ENCODE results near the gene CASP2.
"Not testable (repeated sequence)": the region's sequence is repeated elsewhere in the genome, so short reads cannot be mapped to it uniquely, and the experiment has no call there.

Gene CASP2

DNA sequence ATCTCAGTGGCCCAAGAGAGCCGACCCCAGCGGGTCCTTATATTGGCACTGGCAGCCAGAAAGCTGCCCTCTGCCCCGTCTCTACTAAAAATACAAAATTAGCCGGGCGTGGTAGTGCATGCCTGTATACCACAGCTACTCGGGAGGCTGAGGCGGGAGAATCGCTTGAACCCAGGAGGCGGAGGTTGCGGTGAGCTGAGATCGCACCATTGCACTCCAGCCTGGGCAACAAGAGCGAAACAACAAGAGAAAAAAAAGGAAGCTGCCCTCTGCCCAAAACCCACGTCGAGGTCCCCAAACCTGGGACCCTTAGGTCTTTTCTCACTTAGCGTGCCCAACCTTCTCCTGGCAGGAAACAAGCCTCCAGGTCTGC is 24.0 kb upstream of the CASP2 start:
- DNase-seq (ENCODE audit: low read depth in 2 of 2), result not testable (repeated sequence)

DNA sequence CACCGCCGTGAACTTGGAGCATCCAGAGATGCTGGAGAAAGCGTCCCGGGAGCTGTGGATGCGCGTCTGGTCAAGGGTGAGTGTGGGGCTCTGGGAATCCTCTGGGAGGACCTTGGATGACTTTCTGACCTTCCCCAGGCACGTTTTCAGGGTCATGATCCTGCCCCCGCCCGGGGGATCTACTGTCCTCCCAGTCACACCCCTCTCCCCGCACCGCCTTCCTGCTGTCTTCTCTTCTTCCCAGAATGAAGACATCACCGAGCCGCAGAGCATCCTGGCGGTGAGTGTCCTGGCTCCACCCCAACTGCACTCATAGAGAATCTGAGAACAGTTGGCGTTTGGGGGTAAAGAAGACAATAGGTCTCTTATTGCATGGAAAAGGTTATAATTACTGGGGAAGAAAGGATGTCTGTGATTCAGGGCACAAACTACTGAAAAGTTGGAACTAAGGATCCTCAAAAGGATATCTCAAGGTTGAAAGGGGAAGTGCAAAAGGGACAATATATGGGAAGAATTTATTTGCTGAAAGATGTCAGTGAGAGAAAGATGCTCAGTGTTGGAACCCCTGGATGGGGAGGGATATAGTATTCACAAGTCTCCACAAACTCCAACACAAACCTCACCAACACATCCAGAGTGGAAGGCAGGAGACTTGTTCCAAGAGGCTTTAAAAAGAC is 23.0 kb upstream of the CASP2 start:
- no peak for DNase-seq (ENCODE audit: low read depth in 2 of 2)

GRCh38 chr7:143269251-143269650 is 18.9 kb upstream of the CASP2 start:
- DNase-seq (ENCODE audit: low read depth in 2 of 2), result no peak

DNA sequence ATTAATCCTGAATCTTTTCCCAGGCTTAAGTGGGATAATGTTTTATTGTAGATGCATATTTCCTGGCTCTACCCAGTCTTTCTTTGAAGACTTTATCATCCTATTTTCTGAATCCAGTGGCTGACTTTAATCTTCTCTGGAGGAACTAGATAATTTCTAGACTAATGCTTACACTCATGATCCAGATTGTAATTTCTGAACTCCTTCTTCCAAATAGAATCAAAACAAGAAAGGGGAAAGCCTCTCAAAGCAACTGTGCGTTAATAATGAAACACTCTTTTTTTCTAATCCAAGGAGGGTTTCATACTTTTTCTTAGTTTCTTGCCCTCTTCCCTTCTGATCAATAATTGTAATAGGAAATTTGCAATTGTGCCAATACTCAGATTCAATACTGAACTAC is 16.9 kb upstream of the CASP2 start:
- no peak for DNase-seq (ENCODE audit: low read depth in 2 of 2)

DNA sequence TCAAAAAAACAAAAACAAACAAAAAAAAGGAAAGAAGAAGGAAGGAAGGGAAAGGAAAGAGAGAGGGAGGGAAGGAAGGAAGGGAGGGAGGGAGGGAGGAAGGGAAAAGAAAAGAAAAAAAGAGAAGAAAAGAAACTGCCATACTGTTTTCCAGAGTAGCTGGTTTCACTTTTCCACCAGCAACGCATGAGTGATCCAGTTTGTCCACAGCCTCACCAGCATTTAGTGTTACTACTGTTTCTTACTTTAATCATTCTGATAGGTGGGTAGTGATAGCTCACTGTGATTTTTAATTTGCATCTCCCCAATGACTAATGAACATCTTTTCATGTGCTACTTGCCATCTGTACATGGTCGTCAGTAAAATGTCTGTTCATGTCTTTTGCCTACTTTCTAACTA is 15.3 kb upstream of the CASP2 start:
- no peak for DNase-seq (ENCODE audit: low read depth in 2 of 2)

GRCh38 chr7:143279186-143280098 is 8.7 kb upstream of the CASP2 start:
- no peak for DNase-seq (ENCODE audit: low read depth in 2 of 2)

DNA sequence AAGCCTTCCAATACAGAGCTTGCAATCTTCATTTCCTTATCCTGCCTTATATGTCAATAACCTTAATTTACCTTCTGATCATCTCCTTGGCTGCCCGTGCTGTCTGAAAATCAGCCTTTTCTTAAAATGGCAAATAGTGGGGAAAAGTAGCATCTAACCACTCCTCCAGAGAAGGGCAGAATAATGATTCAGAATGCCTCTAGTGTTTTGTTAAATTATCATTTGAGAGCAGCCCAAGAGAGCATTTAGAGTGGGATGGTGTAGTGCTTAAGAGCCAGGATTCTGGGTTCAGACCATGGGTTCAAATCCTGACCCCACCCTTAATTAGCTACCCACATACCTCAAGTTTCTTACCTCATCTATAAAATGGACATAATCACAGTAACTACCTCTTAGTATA is 8.0 kb upstream of the CASP2 start:
- no peak for DNase-seq (ENCODE audit: low read depth in 2 of 2)

GRCh38 chr7:143280566-143280965 is 7.6 kb upstream of the CASP2 start:
- no peak for DNase-seq (ENCODE audit: low read depth in 2 of 2)

GRCh38 chr7:143281529-143281928 is 6.6 kb upstream of the CASP2 start:
- no peak for DNase-seq (ENCODE audit: low read depth in 2 of 2)

DNA sequence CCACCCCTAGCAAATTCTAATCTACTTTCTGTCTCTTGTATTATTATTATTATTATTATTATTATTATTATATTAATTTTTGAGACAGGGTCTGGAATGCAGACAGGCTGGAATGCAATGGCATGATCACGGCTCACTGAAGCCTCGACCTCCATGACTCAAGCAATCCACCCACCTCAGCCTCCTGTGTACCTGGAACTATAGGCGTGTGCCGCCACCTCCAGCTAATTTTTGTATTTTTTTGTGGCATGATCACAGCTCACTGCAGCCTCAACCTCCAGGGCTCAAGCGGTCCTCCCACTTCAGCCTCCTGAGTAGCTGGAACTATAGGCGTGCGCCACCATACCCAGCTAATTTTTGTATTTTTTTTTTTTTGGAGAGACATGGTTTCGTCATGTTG is 6.0 kb upstream of the CASP2 start:
- no peak for DNase-seq (ENCODE audit: low read depth in 2 of 2)

GRCh38 chr7:143283381-143283780 is 4.8 kb upstream of the CASP2 start:
- DNase-seq (ENCODE audit: low read depth in 2 of 2), result no peak

- no peak for DNase-seq (ENCODE audit: low read depth in 2 of 2)
Measured at GRCh38 chr7:143284591-143285469, 3.3 kb upstream of the CASP2 start, which contains the start of gene TMEM139. TSS of gene TMEM139 (plus strand) at chr7:143284958. CDS start at chr7:143285958, 1,000 bp downstream.

- DNase-seq (ENCODE audit: low read depth in 2 of 2), result no peak
Measured at GRCh38 chr7:143285470-143285778, 2.7 kb upstream of the CASP2 start.

GRCh38 chr7:143285806-143286521 is 2.2 kb upstream of the CASP2 start:
- DNase-seq (ENCODE audit: low read depth in 2 of 2), result no peak

GRCh38 chr7:143286522-143286890 is 1.6 kb upstream of the CASP2 start:
- DNase-seq (ENCODE audit: low read depth in 2 of 2), result no peak

DNA sequence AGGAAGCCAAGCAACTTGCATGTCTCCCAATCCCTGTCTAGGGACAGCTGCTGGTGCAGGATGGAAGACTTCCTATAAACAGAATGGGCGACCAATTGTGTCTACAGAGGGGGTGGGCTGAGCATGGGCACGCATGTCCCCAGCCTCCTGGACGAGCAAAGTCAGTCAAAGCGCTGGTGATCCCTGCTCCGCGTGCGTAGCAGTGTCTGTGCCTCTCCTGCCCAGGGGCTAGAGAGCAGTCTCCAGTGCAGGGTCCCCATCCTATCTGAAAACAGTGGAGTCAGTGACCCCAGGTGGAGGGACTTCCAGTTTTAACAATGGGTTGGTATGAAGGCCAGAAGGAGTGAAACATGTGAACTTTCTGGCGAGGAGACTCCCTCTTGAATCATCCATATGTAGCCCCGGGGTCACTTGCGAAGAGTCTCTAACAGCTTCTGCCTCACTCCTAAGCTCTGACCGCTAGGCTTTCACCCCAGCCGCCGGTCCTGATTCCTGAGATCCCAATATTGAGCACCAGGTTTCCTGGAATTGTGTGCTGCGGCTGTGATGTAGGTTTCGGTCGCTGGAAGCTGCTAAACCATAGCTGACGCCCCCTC is 714 bp upstream of the CASP2 start:
- no peak for DNase-seq (ENCODE audit: low read depth in 2 of 2)

DNA sequence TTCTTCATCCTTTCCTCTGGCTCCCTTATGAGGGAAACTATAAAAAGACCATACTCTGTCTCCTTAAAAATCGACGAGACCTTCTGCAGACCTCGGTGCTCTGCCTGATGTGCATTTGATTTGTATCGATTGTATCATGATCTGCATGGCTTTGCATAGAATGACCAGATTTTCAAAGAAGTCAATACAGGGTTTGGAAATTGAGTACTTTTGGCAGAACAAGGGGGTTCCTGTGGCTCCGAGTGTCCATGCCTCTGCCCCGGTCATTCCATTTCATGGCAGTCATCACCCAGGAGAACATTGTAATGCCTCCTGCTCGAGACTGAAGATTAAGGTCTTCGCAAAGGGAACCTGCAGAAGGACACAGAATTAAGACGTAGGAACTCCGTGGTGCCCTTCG is 685 bp downstream of the CASP2 start:
- no peak for DNase-seq (ENCODE audit: low read depth in 2 of 2)

DNA sequence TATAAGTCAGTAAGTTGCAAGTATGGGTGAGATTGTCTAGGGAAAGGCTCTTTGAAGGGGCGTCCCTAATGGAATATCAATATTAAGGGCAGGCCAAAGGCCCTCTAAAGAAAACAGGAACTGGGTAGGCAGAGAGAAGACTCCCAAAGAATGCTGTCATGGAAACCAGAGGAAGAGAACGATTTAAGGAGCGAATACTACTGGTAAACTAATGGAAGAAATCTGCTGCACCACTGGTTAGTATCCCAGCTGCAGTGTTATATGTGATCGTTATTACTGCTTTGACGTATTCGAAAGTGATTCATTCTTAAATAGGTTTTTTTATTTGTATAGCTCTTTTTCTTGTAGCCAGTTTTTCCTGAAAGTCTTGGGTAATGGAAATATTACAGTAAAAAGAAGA is 1.3 kb downstream of the CASP2 start:
- no peak for DNase-seq (ENCODE audit: low read depth in 2 of 2)

DNA sequence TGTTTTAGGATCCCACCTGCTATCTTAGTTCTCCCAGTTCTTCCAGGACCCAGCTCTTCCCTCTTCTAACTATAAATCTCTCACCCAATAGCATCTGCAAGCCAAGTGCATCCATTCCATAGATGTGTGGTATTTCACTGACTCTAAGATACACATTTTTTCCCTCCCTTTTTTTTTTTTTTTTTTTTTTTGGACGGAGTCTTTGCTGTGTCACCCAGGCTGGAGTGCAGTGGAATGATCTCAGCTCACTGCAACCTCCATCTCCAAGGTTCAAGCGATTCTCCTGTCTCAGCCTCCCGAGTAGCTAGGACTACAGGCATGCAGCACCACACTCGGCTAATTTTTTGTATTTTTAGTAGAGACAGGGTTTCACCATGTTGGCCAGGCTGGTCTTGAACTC is 1.7 kb downstream of the CASP2 start:
- DNase-seq (ENCODE audit: low read depth in 2 of 2), result not testable (repeated sequence)

- DNase-seq (ENCODE audit: low read depth in 2 of 2), result no peak
Measured at GRCh38 chr7:143290293-143290692, 2.1 kb downstream of the CASP2 start.

DNA sequence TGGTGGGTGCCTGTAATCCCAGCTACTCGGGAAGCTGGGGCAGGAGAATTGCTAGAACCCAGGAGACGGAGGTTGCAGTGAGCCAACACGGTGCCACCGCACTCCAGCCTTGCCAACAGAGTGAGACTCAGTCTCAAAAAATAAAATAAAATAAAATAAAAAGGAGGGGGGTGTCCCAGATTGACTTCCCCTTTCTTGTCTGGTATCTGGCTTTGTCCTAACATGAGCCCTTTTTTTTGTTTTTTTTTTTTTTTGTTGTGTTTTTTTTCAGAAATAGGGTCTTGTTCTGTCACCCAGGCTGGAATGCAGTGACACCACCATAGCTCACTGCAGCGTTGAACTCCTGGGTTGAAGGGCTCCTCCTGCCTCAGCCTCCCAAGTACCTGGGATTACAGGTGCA is 4.7 kb downstream of the CASP2 start:
- DNase-seq (ENCODE audit: low read depth in 2 of 2), result no peak
